ENCODE data around the gene TMEM53.

The TMEM53 gene

GRCh38 chr1:44628962-44629756 lies 45.1 kb downstream of the TMEM53 start:
- DNase-seq (no peak), ATAC-seq (replicated peaks) (no peak)
- H3K4me1 Mint-ChIP-seq, result peaks cover 24 to 33% of the 10 kb centered on the region in 2 donors
- H3K9me3 Mint-ChIP-seq, result peaks cover 0 to 5% of the 10 kb centered on the region in 2 donors
- no peak overlapping the region for H3K27ac Mint-ChIP-seq
- H3K27me3 Mint-ChIP-seq, result no peaks in the 10 kb centered on the region
- H3K36me3 Mint-ChIP-seq, result peaks cover 9 to 10% of the 10 kb centered on the region in 2 donors
- no peak overlapping the region for H3K4me3 Mint-ChIP-seq

GRCh38 chr1:44625348-44625747 lies 48.9 kb downstream of the TMEM53 start:
- no peaks in the 10 kb centered on the region for H3K36me3 Mint-ChIP-seq
- DNase-seq (no peak), ATAC-seq (replicated peaks) (no peak)
- H3K27ac Mint-ChIP-seq, result no peak overlapping the region
- no peaks in the 10 kb centered on the region for H3K27me3 Mint-ChIP-seq
- peaks cover under 1% of the 10 kb centered on the region in 2 donors for H3K4me1 Mint-ChIP-seq
- H3K4me3 Mint-ChIP-seq, result no peak overlapping the region
- no peaks in the 10 kb centered on the region for H3K9me3 Mint-ChIP-seq

GRCh38 chr1:44624268-44624901 lies 49.9 kb downstream of the TMEM53 start:
- Mint-ChIP-seq H3K27ac (no peak overlapping the region), H3K4me1 (no peaks in the 10 kb centered on the region), H3K9me3 (no peaks in the 10 kb centered on the region), H3K27me3 (no peaks in the 10 kb centered on the region), H3K4me3 (no peak overlapping the region), H3K36me3 (no peaks in the 10 kb centered on the region)
- no peak for ATAC-seq (replicated peaks)
- DNase-seq, result no peak

- no peak overlapping the region for H3K27ac Mint-ChIP-seq
- ATAC-seq (replicated peaks), result no peak
- H3K9me3 Mint-ChIP-seq, result no peaks in the 10 kb centered on the region
- no peaks in the 10 kb centered on the region for H3K36me3 Mint-ChIP-seq
- H3K4me1 Mint-ChIP-seq, result no peaks in the 10 kb centered on the region
- no peak for DNase-seq
- H3K27me3 Mint-ChIP-seq, result peaks cover 0 to 5% of the 10 kb centered on the region in 2 donors
- H3K4me3 Mint-ChIP-seq, result no peak overlapping the region
Measured at GRCh38 chr1:44621841-44622286, 52.4 kb downstream of the TMEM53 start.

GRCh38 chr1:44620072-44620471 lies 54.2 kb downstream of the TMEM53 start:
- Mint-ChIP-seq H3K27ac (no peak overlapping the region), H3K9me3 (no peaks in the 10 kb centered on the region), H3K4me1 (no peaks in the 10 kb centered on the region), H3K36me3 (no peaks in the 10 kb centered on the region), H3K27me3 (peaks cover 0 to 5% of the 10 kb centered on the region in 2 donors), H3K4me3 (no peak overlapping the region)
- ATAC-seq (replicated peaks) (no peak), DNase-seq (no peak)

- H3K4me1 Mint-ChIP-seq, result no peaks in the 10 kb centered on the region
- H3K36me3 Mint-ChIP-seq, result no peaks in the 10 kb centered on the region
- H3K9me3 Mint-ChIP-seq, result no peaks in the 10 kb centered on the region
- no peak overlapping the region for H3K4me3 Mint-ChIP-seq
- H3K27ac Mint-ChIP-seq, result no peak overlapping the region
- DNase-seq, result no peak
- ATAC-seq (replicated peaks), result no peak
- H3K27me3 Mint-ChIP-seq, result peaks cover 0 to 5% of the 10 kb centered on the region in 2 donors
Measured at GRCh38 chr1:44619261-44619900, 54.9 kb downstream of the TMEM53 start.

GRCh38 chr1:44617703-44618029 lies 56.6 kb downstream of the TMEM53 start:
- H3K9me3 Mint-ChIP-seq, result no peaks in the 10 kb centered on the region
- H3K27ac Mint-ChIP-seq, result no peak overlapping the region
- no peaks in the 10 kb centered on the region for H3K36me3 Mint-ChIP-seq
- peaks cover 0 to 5% of the 10 kb centered on the region in 2 donors for H3K27me3 Mint-ChIP-seq
- H3K4me3 Mint-ChIP-seq, result no peak overlapping the region
- no peak for ATAC-seq (replicated peaks)
- DNase-seq, result no peak
- H3K4me1 Mint-ChIP-seq, result no peaks in the 10 kb centered on the region

- Mint-ChIP-seq H3K4me3 (no peak overlapping the region), H3K4me1 (no peaks in the 10 kb centered on the region), H3K27ac (no peak overlapping the region), H3K27me3 (peaks cover 0 to 5% of the 10 kb centered on the region in 2 donors), H3K9me3 (no peaks in the 10 kb centered on the region), H3K36me3 (no peaks in the 10 kb centered on the region)
- ATAC-seq (replicated peaks) (no peak), DNase-seq (no peak)
Measured at GRCh38 chr1:44616991-44617702, 57.1 kb downstream of the TMEM53 start.

GRCh38 chr1:44616284-44616990 lies 57.8 kb downstream of the TMEM53 start:
- DNase-seq (no peak), ATAC-seq (replicated peaks) (no peak)
- H3K27ac Mint-ChIP-seq, result no peak overlapping the region
- no peak overlapping the region for H3K4me3 Mint-ChIP-seq
- H3K4me1 Mint-ChIP-seq, result no peaks in the 10 kb centered on the region
- H3K36me3 Mint-ChIP-seq, result no peaks in the 10 kb centered on the region
- peaks cover 0 to 5% of the 10 kb centered on the region in 2 donors for H3K27me3 Mint-ChIP-seq
- H3K9me3 Mint-ChIP-seq, result no peaks in the 10 kb centered on the region

- no peaks in the 10 kb centered on the region for H3K4me1 Mint-ChIP-seq
- ATAC-seq (replicated peaks), result no peak
- H3K4me3 Mint-ChIP-seq, result no peak overlapping the region
Measured at GRCh38 chr1:44613941-44614340, 60.3 kb downstream of the TMEM53 start.

GRCh38 chr1:44611866-44612265 lies 62.4 kb downstream of the TMEM53 start:
- H3K4me1 Mint-ChIP-seq, result no peaks in the 10 kb centered on the region
- H3K4me3 Mint-ChIP-seq, result no peak overlapping the region
- DNase-seq (no peak), ATAC-seq (replicated peaks) (no peak)
- H3K9me3 Mint-ChIP-seq, result no peaks in the 10 kb centered on the region
- no peak overlapping the region for H3K27ac Mint-ChIP-seq
- H3K27me3 Mint-ChIP-seq, result no peaks in the 10 kb centered on the region
- H3K36me3 Mint-ChIP-seq, result no peaks in the 10 kb centered on the region

More at GRCh38 chr1:44613941-44614340, 60.3 kb downstream of the TMEM53 start:
- no peak for DNase-seq
- peaks cover 0 to 5% of the 10 kb centered on the region in 2 donors for H3K27me3 Mint-ChIP-seq
- H3K36me3 Mint-ChIP-seq, result no peaks in the 10 kb centered on the region
- H3K27ac Mint-ChIP-seq, result no peak overlapping the region
- no peaks in the 10 kb centered on the region for H3K9me3 Mint-ChIP-seq

GRCh38 chr1:44611419-44611818 lies 62.9 kb downstream of the TMEM53 start:
- no peak overlapping the region for H3K27ac Mint-ChIP-seq
- no peaks in the 10 kb centered on the region for H3K4me1 Mint-ChIP-seq
- H3K36me3 Mint-ChIP-seq, result no peaks in the 10 kb centered on the region
- no peak overlapping the region for H3K4me3 Mint-ChIP-seq
- no peaks in the 10 kb centered on the region for H3K9me3 Mint-ChIP-seq
- H3K27me3 Mint-ChIP-seq, result no peaks in the 10 kb centered on the region
- ATAC-seq (replicated peaks), result no peak
- no peak for DNase-seq

- no peak for ATAC-seq (replicated peaks)
Measured at GRCh38 chr1:44610527-44611148, 63.6 kb downstream of the TMEM53 start.

More at GRCh38 chr1:44610527-44611148, 63.6 kb downstream of the TMEM53 start:
- Mint-ChIP-seq H3K9me3 (no peaks in the 10 kb centered on the region), H3K4me3 (no peak overlapping the region), H3K27me3 (no peaks in the 10 kb centered on the region), H3K4me1 (no peaks in the 10 kb centered on the region), H3K27ac (no peak overlapping the region), H3K36me3 (no peaks in the 10 kb centered on the region)
- no peak for DNase-seq
